ENCODE results near the gene TSHR.
"Not testable (repeated sequence)": the region's sequence is repeated elsewhere in the genome, so short reads cannot be mapped to it uniquely, and the experiment has no call there.

Gene TSHR

GRCh38 chr14:80955416-80955941, at the start of gene TSHR:
Gene TSHR, plus strand, starts transcription at chr14:80955621. Its CDS starts 60 bp downstream, at chr14:80955681.
- no peak for DNase-seq (ENCODE audit: low read depth)

DNA sequence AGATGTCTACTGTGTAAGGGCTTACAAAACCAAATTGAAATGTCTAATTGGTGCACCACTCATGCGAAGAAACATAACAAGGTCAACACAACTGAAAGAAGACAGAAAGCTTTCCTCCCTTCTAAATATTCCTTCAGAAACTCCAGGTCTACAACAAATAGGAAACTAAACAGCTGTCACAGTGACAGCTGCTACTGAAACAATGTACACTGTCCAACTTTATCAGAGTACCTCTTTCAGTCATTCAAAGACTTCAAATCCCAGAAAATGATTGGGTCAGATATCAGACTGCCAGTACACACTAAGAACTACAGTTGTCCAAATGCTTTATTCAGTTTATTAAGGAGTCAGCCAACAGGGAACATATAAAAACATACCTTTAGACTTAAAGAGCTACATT, 49.1 kb upstream of the TSHR start:
- no peak for DNase-seq (ENCODE audit: low read depth)

GRCh38 chr14:80906946-80907345, 48.5 kb upstream of the TSHR start:
- DNase-seq (ENCODE audit: low read depth) = no peak

DNA sequence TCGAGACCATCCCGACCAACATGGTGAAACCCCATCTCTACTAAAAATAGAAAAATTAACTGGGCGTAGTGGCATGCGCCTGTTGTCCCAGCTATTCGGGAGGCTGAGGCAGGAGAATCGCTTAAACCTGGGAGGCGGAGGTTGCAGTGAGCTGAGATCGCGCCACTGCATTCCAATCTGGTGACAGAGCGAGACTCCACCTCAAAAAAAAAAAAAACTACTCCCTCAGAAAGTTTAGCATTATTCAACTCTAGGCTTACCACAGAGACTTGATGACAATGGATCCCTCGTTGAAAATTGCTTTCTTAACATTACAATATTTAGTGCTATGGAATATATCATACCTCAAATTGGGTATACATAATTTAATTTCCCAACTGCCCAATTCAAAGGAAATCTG, 43.4 kb upstream of the TSHR start:
- not testable (repeated sequence) for DNase-seq (ENCODE audit: low read depth)

GRCh38 chr14:80919622-80920021, 35.8 kb upstream of the TSHR start:
- DNase-seq (ENCODE audit: low read depth) = no peak

DNA sequence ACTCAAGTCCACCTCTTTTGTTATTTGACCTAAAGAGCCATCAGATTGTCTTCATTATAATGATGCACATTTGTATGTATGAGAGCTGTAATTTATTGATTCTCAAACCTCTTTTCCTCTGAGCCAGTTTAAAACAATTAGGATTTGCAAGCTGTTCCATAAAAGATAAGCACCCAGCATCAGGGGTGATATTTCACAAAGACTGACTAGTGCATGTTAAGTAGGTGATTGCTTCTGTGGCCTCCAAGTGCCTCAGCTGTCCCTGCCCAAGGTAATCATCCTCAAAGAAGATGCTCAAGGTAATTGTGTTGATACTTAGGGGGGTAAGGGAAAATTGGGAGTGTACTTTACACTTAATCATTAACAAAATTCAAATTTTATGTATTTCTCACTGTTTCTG, 32.1 kb upstream of the TSHR start:
- DNase-seq (ENCODE audit: low read depth) = no peak

DNA sequence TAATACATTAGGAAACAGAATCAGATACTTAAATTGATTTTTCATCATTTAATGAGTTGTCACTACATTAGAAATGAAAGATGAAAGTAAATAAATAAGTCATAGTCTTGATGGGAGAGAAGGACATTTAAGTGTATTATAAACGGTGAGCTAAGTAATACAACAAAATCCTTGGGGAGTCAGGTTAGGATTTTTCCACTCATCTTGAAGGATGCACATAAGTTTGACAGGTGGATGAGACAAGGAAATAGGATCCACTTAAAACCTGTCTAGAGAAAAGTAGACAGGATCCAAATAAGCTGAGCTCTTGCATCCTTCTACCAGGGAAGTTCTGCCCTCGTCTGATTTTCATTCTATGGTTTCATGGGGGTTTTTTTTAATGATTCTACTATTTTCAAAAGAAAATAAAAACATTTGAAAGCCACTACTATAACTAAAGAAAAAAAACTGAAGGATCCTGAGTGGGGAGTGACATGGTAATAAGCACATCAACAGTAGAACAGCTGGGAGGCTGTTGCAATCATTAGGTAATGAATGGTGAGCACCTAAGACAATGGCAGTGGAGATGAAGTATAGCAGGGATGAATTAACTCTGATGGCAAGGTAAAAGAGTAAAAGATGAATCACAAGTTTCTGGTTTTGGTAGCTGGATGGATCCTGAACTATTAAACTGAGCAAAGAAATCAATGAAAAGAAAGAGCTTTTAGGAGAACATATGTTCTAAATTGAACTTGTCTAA, 30.9 kb upstream of the TSHR start:
- no peak for DNase-seq (ENCODE audit: low read depth)

- no peak for DNase-seq (ENCODE audit: low read depth)
These were observed 28.9 kb upstream of the TSHR start for GRCh38 chr14:80926397-80927082.

GRCh38 chr14:80927083-80927989, 28.1 kb upstream of the TSHR start:
- DNase-seq (ENCODE audit: low read depth) = no peak

- DNase-seq (ENCODE audit: low read depth) = no peak
These were observed 25.3 kb upstream of the TSHR start for GRCh38 chr14:80930095-80930494.

GRCh38 chr14:80930836-80931389, 24.5 kb upstream of the TSHR start:
- DNase-seq (ENCODE audit: low read depth) = peak; percentile 58

DNA sequence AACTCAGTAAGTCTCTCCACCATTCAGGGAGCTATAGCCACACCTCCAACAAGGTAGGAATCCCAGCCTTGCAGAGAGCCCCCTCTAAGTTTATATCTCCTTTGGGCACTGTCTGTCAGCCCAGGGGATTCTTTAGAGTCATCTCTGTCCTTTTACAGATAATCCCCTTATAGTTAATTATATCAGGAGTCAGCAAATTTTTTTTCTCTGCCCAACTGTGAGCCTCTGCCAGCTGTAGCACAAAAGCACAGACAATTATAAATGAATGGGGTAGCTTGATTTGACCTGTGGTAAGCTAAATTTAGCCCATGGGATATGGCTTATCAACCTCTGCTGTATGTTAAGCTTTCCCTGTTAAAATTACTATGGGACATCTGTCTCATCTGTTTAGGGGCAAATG, 22.1 kb upstream of the TSHR start:
- no peak for DNase-seq (ENCODE audit: low read depth)

DNA sequence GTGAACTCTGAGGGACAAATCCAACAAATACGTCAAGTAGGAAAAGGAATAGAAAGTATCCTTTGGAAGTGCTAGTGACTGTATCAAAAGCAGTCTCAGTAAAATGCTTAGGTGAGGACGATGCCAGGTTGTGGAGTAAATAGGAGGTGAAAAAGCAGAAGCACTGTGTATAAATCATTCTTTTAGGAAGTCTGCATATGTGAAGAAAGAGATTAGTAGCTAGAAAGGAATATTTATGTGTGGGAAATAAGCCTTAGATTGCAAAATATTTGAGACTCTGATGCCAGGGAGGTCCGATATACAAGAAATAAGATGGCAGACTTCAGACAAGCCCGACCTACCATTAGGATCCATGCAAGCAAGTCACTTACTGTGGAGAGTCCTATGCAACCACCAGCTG, 21.7 kb upstream of the TSHR start:
- no peak for DNase-seq (ENCODE audit: low read depth)

- DNase-seq (ENCODE audit: low read depth) = no peak
These were observed 15.3 kb upstream of the TSHR start for GRCh38 chr14:80940146-80940545.

DNA sequence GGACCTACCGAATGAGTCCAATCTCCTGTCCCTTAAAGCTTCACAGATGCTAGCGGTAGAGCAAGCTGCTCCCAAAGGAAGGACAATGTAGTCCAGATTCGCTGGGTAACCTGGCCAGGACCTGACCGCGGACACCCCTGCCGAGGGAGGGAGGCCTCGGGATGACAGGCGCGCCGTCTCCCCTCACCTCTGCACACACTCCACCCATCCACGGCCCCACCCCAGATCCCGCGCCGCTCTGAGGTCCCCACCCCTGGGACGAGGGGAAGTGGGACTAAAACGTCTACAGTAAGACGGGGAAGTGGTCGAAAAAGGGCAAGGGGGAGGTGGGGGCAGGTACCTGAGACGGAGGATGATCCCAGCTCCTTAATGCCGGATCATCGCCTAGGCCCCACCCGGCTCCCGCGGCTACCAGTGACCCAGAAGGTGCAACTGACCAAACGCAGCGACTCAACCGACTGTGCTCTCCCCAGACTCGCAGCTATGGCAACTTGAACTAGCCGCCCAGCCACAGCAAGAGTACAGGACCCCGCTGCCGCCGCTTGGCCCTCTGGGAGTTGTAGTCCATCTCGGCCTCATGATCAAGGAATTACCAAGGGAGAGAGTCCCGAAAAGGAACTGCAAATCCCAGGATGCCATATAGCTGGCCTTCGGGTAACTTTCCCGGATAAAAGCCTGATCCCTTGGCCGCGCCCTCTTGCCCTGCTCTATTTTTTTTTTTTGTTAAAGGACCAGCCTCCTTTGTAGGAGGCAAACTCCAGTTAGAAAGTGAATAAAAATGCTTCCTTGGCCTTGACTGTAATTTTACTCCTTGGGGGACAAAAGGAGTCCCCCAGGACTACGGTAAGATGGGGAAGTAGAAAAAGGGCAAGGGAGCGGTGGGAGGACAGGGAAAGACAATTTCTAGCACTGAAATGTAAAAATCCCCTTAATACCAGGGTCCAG, 13.9 kb upstream of the TSHR start, which contains the start of gene CEP128:
TSS of gene CEP128 (minus strand) at position 498 of the 945 bp plus-strand sequence.
- peak; percentile 74 for DNase-seq (ENCODE audit: low read depth)

DNA sequence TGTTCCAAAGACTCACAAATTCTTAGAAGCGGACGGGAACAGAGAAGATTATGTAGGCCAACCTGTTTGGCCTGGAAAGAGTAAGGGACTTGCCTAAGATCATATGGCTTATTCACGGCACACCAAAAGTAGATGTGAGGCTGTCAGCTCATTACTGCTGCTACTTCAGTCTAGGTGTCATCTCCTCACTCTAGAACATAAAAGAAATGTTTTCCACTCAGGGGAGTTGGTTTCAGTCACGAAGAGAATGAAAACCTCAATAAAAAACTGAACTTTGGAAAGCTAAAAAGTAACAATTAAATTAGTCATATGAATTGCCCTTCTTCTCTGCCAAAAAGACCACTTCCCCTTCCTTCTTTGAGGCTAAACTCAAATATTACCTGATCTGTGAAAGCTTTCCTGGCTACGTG, 13.2 kb upstream of the TSHR start:
- no peak for DNase-seq (ENCODE audit: low read depth)

- DNase-seq (ENCODE audit: low read depth) = no peak
These were observed 10.4 kb upstream of the TSHR start for GRCh38 chr14:80944861-80945617.

GRCh38 chr14:80946187-80946586, 9.2 kb upstream of the TSHR start:
- DNase-seq (ENCODE audit: low read depth) = no peak

DNA sequence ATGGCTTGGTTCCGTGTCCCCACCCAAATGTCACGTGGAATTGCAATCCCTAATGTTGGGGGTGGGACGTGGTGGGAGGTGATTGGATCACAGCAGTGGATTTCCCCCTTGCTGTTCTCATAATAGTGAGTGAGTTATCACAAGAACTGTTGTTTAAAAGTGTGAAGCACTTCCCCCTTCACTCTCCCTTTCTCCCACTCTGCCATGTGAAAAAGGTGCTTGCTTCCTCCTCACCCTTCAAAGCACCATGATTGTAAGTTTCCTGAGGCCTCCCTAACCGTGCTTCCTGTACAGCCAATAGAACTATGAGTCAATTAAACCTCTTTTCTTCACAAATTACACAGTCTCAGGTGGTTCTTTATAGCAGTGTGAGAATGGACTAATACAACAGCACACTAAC, 8.6 kb upstream of the TSHR start:
- DNase-seq (ENCODE audit: low read depth) = no peak

DNA sequence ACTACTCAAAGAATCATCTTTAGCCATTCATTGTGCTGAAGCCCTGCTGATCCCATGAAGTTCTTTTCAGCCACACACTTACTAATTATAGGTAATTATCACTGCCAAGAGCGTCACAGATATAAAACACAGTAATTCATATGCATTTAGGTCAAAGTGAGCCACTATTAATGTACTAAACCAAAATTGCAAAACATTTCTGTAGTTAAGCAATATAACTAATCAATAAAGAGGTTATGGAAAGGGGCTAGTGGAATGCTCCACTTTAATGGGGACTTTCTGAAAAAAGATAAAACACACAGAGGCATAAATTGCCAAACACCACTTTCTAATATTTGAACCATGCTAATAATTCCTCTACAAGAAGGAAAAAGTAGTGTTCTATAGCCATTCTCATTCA, 7.1 kb upstream of the TSHR start:
- DNase-seq (ENCODE audit: low read depth) = no peak

Data from T-helper 22 cell (primary cell).